Type B pancreatic cell (in vitro differentiated cells): Measurements from ENCODE around the gene FOSL1. TPM values are rescaled to one million over a fixed set of nuclear protein-coding genes. Genes with fewer than 3 reads are reported as not detected.

ENCODE experiments used
- DNase-seq: peaks from one replicate; pipeline ENCODE4 v3.0.0; 2021; ENCODE audit warnings: mixed read lengths; ENCODE audit not compliant: unreplicated experiment; ENCODE audit errors: extremely low spot score
- H3K27ac Mint-ChIP-seq: 2 replicates; pipeline ENCODE4 v1.8.0; 2021; ENCODE audit warnings: mild to moderate bottlenecking, mixed read lengths
- H3K27me3 Mint-ChIP-seq: 2 replicates; pipeline ENCODE4 v1.8.0; 2021; ENCODE audit warnings: mixed read lengths
- H3K36me3 Mint-ChIP-seq: 2 replicates; pipeline ENCODE4 v1.8.0; 2021; ENCODE audit warnings: mixed read lengths
- H3K4me1 Mint-ChIP-seq: one replicate; pipeline ENCODE4 v1.8.0; 2021; ENCODE audit warnings: mixed read lengths; ENCODE audit not compliant: unreplicated experiment
- H3K4me3 Mint-ChIP-seq: 2 replicates; pipeline ENCODE4 v1.8.0; 2021; ENCODE audit warnings: mild to moderate bottlenecking, mixed read lengths
- H3K9me3 Mint-ChIP-seq: 2 replicates; pipeline ENCODE4 v1.8.0; 2021; ENCODE audit warnings: mixed read lengths
- total RNA-seq: library from RNA; stranded (reverse); gene quantifications from 2 replicates; pipeline ENCODE4 v1.2.1, GENCODE V29; 2021; ENCODE audit warnings: low replicate concordance
- TF ChIP-seq, protein P1 (sequence below): fragments of 200-600 bp; sonication (generic); conservative IDR thresholded peaks from 2 replicates; pipeline ENCODE4 v1.5.0; 2021; ENCODE audit warnings: antibody characterized with exemption, mild to moderate bottlenecking

FOSL1 gene
- total RNA-seq, 1 donor from 2014 or later = 2.1 TPM

DNA sequence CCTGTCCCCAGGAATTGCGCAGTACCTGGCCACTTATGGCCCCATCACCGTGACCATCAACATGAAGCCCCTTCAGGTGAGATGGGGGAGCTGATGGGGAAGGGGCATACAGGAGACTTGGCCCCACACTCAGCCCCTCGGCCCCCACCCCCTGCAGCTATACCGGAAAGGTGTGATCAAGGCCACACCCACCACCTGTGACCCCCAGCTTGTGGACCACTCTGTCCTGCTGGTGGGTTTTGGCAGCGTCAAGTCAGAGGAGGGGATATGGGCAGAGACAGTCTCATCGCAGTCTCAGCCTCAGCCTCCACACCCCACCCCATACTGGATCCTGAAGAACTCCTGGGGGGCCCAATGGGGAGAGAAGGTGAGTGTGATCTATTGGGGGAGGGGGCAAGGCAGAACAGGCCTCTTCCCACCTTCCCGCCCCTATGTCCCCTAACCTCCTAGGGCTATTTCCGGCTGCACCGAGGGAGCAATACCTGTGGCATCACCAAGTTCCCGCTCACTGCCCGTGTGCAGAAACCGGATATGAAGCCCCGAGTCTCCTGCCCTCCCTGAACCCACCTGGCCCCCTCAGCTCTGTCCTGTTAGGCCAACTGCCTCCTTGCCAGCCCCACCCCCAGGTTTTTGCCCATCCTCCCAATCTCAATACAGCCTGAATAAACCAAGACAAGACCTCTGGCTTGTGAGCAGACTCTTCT lies 17.0 kb downstream of the FOSL1 start:
- Mint-ChIP-seq H3K27ac (no peak overlapping the region), H3K9me3 (no peaks in the 10 kb centered on the region), H3K4me1 (peaks cover 13% of the 10 kb centered on the region), H3K36me3 (peaks cover 5% of the 10 kb centered on the region), H3K4me3 (no peak overlapping the region), H3K27me3 (no peaks in the 10 kb centered on the region)
- DNase-seq = no peak
- TF ChIP-seq, protein P1, sequence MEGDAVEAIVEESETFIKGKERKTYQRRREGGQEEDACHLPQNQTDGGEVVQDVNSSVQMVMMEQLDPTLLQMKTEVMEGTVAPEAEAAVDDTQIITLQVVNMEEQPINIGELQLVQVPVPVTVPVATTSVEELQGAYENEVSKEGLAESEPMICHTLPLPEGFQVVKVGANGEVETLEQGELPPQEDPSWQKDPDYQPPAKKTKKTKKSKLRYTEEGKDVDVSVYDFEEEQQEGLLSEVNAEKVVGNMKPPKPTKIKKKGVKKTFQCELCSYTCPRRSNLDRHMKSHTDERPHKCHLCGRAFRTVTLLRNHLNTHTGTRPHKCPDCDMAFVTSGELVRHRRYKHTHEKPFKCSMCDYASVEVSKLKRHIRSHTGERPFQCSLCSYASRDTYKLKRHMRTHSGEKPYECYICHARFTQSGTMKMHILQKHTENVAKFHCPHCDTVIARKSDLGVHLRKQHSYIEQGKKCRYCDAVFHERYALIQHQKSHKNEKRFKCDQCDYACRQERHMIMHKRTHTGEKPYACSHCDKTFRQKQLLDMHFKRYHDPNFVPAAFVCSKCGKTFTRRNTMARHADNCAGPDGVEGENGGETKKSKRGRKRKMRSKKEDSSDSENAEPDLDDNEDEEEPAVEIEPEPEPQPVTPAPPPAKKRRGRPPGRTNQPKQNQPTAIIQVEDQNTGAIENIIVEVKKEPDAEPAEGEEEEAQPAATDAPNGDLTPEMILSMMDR = no peak

DNA sequence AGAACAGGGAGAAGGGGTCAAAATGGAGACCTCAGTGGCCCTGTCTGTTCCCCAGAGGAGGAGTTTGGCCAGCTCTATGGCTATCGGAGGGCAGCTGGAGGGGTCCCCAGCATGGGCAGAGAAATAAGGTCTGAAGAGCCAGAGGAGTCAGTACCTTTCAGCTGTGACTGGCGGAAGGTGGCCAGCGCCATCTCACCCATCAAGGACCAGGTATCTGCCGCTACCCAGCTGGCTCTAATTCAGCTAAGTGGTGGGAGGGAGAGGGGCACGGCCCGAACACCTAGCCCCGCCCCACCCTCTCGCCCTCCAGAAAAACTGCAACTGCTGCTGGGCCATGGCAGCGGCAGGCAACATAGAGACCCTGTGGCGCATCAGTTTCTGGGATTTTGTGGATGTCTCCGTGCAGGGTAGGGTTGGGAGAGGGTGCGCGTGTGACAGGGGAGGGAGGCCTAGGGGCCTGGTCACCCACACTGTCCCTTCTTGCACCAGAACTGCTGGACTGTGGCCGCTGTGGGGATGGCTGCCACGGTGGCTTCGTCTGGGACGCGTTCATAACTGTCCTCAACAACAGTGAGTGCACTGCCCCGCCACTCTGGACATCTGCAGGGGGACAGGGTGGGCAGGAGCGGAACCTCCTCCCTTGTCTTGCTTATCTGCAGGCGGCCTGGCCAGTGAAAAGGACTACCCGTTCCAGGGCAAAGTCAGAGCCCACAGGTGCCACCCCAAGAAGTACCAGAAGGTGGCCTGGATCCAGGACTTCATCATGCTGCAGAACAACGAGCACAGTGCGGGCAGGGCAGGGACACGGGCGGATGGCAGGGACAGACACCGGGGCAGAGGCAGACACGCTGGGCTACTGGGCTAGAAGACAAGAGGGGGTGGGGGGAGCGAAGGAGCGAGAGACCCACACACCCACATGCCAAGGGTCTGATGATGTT lies 17.8 kb downstream of the FOSL1 start:
- no peaks in the 10 kb centered on the region for H3K27me3 Mint-ChIP-seq
- no peak for DNase-seq
- H3K27ac Mint-ChIP-seq = peak overlapping the region; percentile 53
- TF ChIP-seq, protein P1 = no peak
- H3K4me3 Mint-ChIP-seq = no peak overlapping the region
- H3K4me1 Mint-ChIP-seq = peaks cover 13% of the 10 kb centered on the region
- H3K36me3 Mint-ChIP-seq = peaks cover 5% of the 10 kb centered on the region
- H3K9me3 Mint-ChIP-seq = no peaks in the 10 kb centered on the region

DNA sequence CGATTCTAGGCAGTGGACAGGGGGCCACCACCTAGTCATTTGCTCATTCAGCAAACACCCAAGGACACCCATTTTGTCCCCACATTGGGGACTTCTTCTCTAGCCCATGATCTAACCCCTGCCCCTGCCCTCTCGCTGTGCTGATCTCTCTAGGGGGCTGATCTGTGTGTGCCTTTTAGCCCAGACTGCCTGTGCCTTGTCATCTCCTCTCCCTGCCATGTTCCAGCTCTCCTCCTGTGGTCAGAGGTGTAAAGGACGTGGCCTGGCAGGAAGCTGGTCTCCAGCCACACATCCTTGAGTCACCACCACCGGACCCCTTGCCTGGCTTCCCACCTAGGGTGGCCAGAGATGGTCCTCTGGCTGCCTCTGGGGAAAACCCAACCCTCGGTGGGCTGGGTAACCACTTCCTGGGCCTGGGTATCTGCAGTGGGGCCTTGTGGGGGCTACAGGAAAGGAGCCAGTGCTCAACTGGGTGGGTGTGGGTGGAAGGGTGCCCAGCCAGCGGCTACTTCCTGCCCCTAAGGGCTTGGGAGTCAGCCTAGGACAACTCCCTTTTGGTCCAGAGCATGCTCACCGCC lies 19.3 kb downstream of the FOSL1 start:
- H3K36me3 Mint-ChIP-seq = peaks cover 5% of the 10 kb centered on the region
- H3K4me1 Mint-ChIP-seq = peaks cover 5% of the 10 kb centered on the region
- no peak overlapping the region for H3K27ac Mint-ChIP-seq
- TF ChIP-seq, protein P1 = no peak
- H3K27me3 Mint-ChIP-seq = no peaks in the 10 kb centered on the region
- DNase-seq = no peak
- no peak overlapping the region for H3K4me3 Mint-ChIP-seq
- no peaks in the 10 kb centered on the region for H3K9me3 Mint-ChIP-seq

DNA sequence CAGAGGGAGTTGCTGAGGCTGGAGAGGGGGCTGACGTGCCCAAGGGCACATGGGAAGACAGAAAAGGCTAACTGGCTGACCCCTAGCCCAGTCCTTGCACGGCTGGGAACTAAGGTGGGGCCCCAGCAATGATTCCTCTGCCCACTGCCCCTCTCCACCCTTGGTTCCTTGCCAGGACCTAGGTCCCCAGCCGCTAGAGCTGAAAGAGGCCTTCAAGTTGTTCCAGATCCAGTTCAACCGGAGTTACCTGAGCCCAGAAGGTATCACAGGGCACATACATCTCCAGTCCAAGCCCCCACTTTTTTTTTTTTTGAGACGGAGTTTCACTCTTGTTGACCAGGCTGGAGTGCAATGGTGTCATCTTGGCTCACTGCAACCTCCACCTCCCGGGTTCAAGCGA lies 20.2 kb downstream of the FOSL1 start:
- Mint-ChIP-seq H3K27me3 (no peaks in the 10 kb centered on the region), H3K9me3 (no peaks in the 10 kb centered on the region), H3K4me3 (no peak overlapping the region), H3K4me1 (peaks cover 5% of the 10 kb centered on the region), H3K36me3 (peaks cover 5% of the 10 kb centered on the region), H3K27ac (no peak overlapping the region)
- DNase-seq = no peak
- TF ChIP-seq, protein P1 = no peak

DNA sequence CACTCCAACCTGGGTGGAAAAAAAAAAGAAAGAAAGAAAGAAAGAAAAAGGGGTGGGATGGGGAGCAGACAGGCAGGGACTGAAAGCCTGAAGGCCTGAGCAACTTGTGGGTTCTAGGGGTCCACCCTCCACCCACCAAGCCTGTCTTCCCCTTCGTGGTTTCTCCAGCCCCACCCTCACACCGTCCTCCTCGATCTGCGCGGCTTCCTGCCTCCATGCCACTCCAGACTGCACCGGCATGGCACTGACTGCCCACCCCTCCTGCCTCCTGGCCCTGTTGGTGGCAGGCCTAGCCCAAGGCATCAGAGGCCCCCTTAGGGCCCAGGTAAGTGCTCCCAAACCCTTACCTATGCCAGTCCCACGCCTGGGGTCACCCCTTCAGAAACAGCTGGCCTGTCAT lies 20.6 kb downstream of the FOSL1 start, which contains the start of gene CTSW:
TSS of gene CTSW (plus strand) at position 221 of the 400 bp plus-strand sequence. CDS start at position 239, 18 bp downstream.
- no peak within 1 kb of the TSS for H3K27ac Mint-ChIP-seq
- peaks cover 3% of the 10 kb centered on the region for H3K36me3 Mint-ChIP-seq
- no peak within 1 kb of the TSS for H3K4me3 Mint-ChIP-seq
- DNase-seq = no peak
- peaks cover 3% of the 10 kb centered on the region for H3K4me1 Mint-ChIP-seq
- H3K27me3 Mint-ChIP-seq = no peaks in the 10 kb centered on the region
- TF ChIP-seq, protein P1 = no peak
- H3K9me3 Mint-ChIP-seq = no peaks in the 10 kb centered on the region
